ENCODE results near the gene RGS6.

The RGS6 gene

GRCh38 chr14:71956920-71957563 lies 24.8 kb downstream of the RGS6 start:
- H3K4me3 ChIP-seq (ENCODE audit: low read depth, low read length), result no peak overlapping the region
- TF ChIP-seq CTCF (IDR thresholded peaks at IDR 0.05; ENCODE audit: low read depth, low read length), result no peak

GRCh38 chr14:71959055-71959454 lies 26.8 kb downstream of the RGS6 start:
- no peak overlapping the region for H3K4me3 ChIP-seq (ENCODE audit: low read depth, low read length)
- no peak for TF ChIP-seq CTCF (IDR thresholded peaks at IDR 0.05; ENCODE audit: low read depth, low read length)

GRCh38 chr14:71960494-71961353 lies 28.5 kb downstream of the RGS6 start:
- no peak overlapping the region for H3K4me3 ChIP-seq (ENCODE audit: low read depth, low read length)
- no peak for TF ChIP-seq CTCF (IDR thresholded peaks at IDR 0.05; ENCODE audit: low read depth, low read length)

GRCh38 chr14:71961972-71962371 lies 29.7 kb downstream of the RGS6 start:
- no peak overlapping the region for H3K4me3 ChIP-seq (ENCODE audit: low read depth, low read length)
- no peak for TF ChIP-seq CTCF (IDR thresholded peaks at IDR 0.05; ENCODE audit: low read depth, low read length)

GRCh38 chr14:71964716-71965115 lies 32.5 kb downstream of the RGS6 start:
- TF ChIP-seq CTCF (IDR thresholded peaks at IDR 0.05; ENCODE audit: low read depth, low read length), result no peak
- H3K4me3 ChIP-seq (ENCODE audit: low read depth, low read length), result no peak overlapping the region

- no peak overlapping the region for H3K4me3 ChIP-seq (ENCODE audit: low read depth, low read length)
- TF ChIP-seq CTCF (IDR thresholded peaks at IDR 0.05; ENCODE audit: low read depth, low read length), result no peak
Measured at GRCh38 chr14:71966528-71966927, 34.3 kb downstream of the RGS6 start.

GRCh38 chr14:71967704-71968103 lies 35.5 kb downstream of the RGS6 start:
- H3K4me3 ChIP-seq (ENCODE audit: low read depth, low read length), result no peak overlapping the region
- TF ChIP-seq CTCF (IDR thresholded peaks at IDR 0.05; ENCODE audit: low read depth, low read length), result no peak

Data from WI38 (cell line).